Fibroblast of the conjunctiva (primary cell): Measurements from ENCODE around the gene TTC3.
"Not testable (repeated sequence)": the region's sequence is repeated elsewhere in the genome, so short reads cannot be mapped to it uniquely, and the experiment has no call there.

Source experiments
- DNase-seq: peaks from one replicate; pipeline ENCODE4 v3.0.0-alpha.2; 2010; ENCODE audit warnings: low read depth

The TTC3 gene

GRCh38 chr21:37199057-37199924 lies 126.2 kb downstream of the TTC3 start:
- DNase-seq: peak; percentile 55

- no peak for DNase-seq
These were observed 127.8 kb downstream of the TTC3 start for GRCh38 chr21:37200641-37201480.

- DNase-seq: no peak
These were observed 129.4 kb downstream of the TTC3 start for GRCh38 chr21:37202221-37203110.

- no peak for DNase-seq
These were observed 131.5 kb downstream of the TTC3 start for GRCh38 chr21:37204580-37204979.

- no peak for DNase-seq
These were observed 133.4 kb downstream of the TTC3 start for GRCh38 chr21:37206496-37206895.

GRCh38 chr21:37207441-37208009 lies 134.5 kb downstream of the TTC3 start:
- no peak for DNase-seq

- DNase-seq: no peak
These were observed 135.1 kb downstream of the TTC3 start for GRCh38 chr21:37208056-37208721.

- DNase-seq: no peak
These were observed 135.7 kb downstream of the TTC3 start for GRCh38 chr21:37208741-37209225.

GRCh38 chr21:37210130-37210529 lies 137.1 kb downstream of the TTC3 start:
- DNase-seq: no peak

GRCh38 chr21:37210799-37211198 lies 137.7 kb downstream of the TTC3 start:
- no peak for DNase-seq

GRCh38 chr21:37214952-37215351 lies 141.9 kb downstream of the TTC3 start:
- no peak for DNase-seq

- no peak for DNase-seq
These were observed 146.8 kb downstream of the TTC3 start for GRCh38 chr21:37219761-37220432.

- peak; percentile 39 for DNase-seq
These were observed 147.5 kb downstream of the TTC3 start for GRCh38 chr21:37220433-37220980.

GRCh38 chr21:37220981-37221664 lies 148.1 kb downstream of the TTC3 start:
- DNase-seq: peak; percentile 90

- DNase-seq: not testable (repeated sequence)
These were observed 149.2 kb downstream of the TTC3 start for GRCh38 chr21:37222248-37222647.

GRCh38 chr21:37223804-37224345 lies 150.8 kb downstream of the TTC3 start:
- no peak for DNase-seq

- no peak for DNase-seq
These were observed 152.1 kb downstream of the TTC3 start for GRCh38 chr21:37224861-37225839.
